GM21529 (cell line): Measurements from ENCODE around the gene STIMATE.

Source experiments
- ATAC-seq: cut with Tn5 transposase; IDR thresholded peaks from one replicate; pipeline ENCODE4 v1.9.1; 2021; ENCODE audit not compliant: unreplicated experiment

STIMATE gene

DNA sequence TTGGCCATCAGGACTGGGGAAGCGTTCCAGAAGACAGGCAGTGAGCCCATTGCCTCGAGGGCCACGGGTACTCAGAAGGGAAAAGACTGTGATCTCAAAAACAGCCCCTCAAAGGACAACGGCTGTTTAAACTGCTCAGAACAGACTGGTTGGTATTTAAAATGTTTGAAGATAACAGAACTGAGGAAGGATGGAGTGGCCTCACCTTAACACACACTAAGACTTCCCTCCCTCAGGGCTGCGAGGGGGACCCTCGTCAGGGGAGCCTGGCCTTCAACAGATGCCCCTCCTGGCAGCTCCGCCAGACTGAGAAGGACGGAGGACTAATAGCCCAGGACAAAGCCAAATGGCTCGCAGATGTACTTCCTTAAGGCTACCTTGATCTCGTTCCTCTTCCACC is 2.6 kb downstream of the STIMATE start:
- ATAC-seq: no peak

DNA sequence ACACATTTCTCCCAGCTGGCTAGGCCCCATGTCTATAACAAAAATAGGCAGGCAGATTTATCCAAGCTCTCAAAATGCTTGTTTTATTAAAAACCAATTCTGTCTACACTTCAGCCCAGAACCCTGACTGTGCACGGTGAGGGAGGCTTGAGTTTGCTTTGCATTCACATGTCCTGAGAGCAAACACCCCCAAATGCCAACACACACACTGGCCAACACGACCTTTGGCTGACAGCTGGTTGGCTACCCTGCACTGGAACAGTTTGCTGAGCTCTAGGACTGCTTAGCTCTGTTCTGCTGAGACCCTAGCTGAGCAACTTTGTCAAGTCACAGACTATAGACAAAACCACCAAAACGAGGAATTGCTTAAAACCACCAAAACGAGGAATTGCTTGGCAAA is 3.6 kb downstream of the STIMATE start:
- ATAC-seq: no peak

DNA sequence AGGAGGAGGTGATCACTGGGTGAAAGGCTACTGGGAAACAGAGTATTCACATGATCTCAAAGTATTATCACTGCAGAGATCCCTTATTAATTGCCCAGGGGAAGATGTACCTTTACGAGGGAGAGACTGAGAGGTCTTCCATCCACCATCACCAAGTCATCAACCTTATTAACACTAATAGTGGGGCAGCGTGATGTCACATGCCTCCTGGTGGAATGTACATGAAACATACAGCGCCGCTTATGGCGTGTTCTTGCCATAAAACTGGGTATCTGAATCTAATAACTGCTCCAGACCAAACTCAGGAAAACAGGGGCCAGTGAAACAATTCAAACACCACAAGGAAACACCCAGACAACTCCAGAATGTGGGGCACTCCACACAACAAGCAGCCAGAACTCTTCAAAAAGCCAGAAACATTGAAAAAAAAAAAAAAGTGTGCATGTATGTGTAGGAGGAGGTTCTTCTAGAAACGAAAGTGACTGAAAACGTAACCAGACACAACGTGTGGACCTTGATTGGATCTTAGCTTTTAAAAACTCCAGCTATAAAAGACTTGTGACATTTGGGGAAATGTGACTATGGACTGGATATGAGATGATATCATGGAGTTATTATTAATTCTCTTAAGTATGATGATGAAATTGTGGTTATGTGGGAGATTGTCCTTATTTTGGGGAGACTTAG is 4.6 kb downstream of the STIMATE start:
- no peak for ATAC-seq

DNA sequence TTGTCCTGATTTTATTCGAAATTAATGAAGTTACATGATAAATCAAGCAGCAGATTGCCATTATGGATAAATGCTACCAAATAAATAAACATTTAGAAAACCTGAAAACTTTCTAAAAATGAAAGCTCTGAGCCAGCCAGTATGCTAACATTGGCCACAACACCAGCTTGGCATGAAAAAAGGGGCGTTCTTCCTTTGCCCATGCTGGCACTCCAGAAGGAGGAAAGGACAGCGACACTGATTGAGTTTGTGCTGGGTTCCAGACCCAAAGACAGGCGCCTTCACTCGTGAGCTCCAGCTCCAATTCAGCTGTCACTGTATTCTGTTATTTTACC is 5.1 kb downstream of the STIMATE start:
- ATAC-seq: no peak

DNA sequence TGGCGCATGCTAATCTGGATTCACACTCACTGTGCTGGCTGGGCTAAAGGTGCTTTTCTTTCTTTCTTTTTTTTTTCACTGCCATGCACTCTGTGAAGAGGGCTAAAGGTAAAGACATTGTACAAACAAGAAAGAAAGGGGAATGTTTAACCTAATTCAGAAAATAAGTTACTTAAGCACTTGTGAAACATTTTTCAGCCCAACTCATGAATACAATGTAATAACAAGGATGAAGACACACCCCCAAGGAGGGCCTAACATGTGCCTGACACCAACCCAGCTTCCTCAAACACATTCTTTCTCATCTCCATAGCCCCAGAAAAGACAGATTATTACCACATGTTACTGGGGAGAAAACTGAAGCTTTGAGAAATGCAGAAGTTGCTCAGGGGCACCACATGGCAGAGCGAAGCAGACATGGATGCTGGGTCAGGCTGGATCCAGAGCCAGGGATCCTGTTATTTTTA is 5.7 kb downstream of the STIMATE start:
- ATAC-seq: no peak

DNA sequence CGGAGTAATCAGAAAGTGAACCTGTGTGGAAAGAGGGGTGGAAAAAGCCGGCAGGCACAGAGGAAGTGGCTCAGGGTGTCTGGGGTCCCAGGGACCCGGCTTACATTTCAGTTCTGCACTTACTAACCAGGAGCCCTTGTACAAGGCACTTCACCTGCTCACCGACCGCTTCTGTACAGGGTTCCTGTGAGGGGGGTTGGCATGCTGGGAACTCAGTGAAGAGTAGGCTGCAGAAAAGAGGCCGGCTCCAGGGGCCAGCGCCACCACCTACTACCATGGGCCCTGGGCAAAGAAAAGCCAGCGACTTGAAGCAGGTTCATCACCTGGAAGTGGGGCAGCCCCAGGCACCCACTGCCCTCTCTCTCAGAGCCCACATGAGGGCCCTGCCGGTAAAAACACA is 6.2 kb downstream of the STIMATE start:
- no peak for ATAC-seq

DNA sequence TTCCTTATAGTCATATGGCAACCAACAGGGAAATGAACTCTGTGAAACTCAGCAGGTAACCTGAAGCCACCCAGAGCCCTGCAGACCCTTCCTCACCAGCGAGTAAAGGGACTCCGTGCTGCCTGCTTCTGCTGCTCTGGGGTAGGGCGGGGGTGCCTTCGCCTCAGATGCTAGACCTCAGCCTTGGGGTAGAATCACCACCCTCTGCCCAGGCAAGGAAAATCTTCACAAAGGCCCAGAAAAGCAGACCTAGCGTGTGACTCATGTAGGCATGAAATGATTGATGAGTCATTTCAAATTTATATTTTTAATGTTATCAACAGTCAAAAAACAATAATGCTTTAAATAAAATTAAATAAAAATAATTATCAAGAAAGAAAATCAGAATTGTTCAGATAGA is 6.6 kb downstream of the STIMATE start:
- ATAC-seq: no peak

DNA sequence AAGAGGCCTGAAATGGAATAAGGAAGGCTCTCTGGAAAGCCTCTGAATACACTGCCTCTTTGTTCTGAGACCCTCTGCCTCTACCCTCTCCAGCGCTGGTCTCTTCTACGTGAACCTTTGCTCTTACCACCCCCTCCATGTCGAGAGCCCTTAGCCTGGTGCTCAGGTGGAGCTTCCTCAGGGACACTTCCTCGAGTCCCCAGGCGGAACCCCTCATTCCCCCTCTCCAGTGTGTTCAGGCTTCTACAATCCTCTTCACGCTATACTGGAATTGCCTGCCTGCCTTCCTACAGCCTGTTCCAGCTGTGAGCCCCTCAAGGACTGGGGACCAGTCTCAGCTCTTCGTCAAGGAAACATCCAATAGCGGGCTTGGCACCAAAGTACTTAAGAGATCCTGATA is 7.4 kb downstream of the STIMATE start:
- ATAC-seq: no peak

DNA sequence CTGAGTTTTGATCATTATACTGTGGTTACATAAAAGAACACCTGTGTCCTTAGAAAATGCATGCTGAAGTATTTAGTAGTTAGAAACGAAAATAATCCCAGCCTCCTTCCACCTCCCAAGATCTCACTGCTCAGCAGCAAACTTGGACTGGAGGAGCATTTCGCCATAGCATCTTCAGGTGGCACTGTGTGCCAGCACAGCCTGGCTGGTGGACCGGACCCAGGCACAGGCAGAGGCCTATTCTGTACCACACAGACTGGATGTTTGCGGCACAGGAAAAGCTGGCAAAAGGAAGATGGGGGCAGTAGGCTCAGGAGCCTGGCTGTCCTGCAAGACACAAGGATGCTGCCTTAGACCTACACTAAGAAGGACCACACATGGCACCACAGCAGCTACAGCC is 10.2 kb downstream of the STIMATE start:
- ATAC-seq: no peak

DNA sequence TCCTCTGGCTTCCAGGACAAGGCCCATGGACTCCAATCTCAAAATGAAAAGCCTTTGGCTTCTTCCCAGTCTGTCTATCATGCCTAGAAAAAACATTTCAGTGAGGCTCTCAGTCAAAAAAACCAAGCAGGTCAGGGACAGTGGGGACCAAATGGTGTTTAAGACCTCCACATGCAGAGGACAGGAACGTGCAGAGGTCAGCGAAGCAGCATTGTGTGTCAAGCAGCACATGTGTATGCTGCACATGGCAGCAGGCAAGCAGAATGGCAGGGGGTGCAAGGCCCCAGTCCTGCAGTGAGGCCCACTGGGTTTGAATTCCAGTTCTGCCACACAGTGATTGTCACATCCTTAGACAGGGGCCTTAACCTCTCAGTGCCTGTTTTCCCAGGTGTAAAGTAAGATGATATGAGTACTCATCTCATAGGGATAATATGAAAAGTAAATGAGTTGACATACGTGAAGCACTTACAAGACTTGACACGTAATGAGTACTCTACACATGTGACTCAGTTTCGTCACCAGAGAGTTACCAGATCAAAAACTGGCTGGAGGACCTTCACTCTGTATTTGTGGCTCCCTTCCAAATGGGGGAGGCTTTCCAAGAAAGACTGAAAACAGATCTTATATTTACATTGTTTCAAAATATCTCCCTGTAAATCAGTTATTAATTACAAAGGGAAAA is 11.2 kb downstream of the STIMATE start:
- ATAC-seq: no peak

DNA sequence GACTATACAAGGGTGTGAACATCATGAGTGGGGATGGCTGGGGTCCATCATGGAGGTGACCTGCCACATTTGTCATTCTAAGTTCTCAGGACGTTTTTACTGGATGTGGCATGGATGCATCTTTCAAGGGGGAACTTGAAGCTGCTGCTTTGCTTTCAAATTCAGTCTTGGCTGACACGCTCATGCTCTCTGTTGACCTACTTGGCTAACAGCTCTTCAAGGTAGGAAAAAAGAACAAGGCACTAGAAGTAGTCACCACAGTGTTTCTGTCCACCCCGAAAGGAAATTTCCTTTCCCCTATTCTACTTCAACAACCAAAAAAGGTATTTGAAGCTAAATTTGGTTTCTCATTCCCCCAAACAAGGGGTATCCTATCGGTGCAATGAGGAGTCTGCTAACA is 15.0 kb downstream of the STIMATE start:
- no peak for ATAC-seq

DNA sequence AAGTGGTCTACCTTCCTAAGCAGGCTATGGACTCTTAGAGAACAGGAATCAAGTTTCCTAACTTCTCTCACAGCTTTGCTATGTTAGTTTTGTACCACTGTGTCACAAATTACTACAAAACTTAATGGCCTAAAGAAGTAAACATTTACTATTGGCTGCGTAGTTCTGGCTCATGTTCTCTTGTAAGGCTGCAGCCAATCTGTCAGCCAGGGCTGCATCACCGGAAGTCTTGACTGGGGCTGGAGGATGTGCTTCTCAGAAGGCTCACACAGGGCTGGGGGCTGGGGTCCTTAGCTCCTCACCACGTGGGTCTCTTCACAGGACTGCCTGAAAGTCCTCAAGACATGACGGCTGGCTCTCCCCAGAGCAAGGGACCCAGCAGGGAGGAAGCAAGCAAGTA is 15.5 kb downstream of the STIMATE start:
- no peak for ATAC-seq

DNA sequence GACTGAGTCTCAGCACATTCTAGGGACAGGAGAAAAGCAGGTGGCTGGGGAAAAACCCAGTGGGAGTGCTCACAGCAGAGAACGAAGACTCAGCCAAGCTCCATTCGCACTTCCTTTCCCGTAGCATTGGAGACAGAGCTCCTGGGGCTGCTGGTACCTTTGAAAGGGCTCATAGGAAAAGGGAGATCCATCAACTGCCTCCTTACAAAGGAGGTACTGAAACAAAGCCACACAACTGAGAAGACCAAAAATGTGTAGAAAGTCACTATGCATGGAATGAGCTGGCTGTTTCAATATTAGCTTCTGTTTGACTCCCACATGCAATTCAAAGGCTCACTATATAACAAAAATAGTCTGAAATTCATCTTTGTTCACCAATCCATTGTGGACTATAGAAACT is 16.9 kb downstream of the STIMATE start:
- ATAC-seq: peak; percentile 82

DNA sequence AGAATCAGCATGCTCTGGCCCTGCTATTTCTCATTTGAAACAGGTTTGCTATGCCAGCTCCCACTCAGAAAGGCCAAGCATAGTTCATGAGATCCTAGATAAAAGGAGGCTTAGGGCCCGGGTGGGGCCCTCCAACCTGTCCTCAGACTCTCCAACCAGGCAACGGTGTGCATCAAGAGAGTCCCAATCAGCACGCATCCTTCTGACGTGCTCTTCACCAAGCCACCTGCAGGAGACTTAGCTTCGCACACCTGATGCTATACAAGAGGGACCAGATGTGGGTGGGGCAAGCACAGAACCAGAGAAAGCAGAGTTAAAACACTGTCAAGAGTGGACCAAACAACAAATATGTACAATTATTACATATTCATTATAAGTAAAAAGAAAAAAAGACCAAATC is 17.3 kb downstream of the STIMATE start:
- ATAC-seq: peak; percentile 23

DNA sequence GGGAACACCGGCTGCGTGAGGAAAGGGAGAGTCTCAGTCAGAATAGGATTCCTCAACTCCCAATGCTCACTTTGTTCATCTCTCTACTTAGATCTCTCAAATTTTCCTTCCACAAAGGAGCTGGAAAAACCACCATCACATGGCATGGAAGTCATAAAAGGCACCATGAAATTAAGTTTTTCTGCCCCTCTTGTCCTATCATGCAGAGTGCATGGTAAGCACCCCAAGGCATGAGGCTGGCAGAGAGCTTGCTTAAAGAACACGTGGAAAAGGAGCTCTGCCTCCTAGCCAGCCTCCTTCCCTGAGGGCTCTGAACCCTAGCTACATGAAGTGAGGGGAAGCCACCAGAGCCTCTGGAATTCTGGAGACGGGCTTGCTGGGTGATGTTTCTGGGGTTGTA is 17.8 kb downstream of the STIMATE start:
- no peak for ATAC-seq

DNA sequence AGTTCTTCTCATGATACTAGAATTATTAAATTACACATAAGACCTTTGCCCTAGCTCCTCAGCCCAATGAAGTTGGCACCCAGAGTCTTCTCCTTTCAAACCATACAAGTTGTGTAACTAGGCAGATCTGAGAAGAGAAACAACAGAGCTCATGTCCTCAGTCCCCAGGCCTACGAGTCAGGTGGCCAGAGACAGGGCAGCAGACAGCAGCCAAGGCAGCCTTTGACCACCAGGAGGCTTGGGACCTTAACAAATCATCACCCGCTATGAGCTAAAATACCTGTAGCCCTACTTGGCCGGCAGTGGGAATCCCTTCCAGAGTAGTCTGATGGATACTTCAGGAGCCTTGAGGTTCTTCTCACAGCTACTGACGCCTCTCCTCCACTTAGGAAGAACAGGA is 18.3 kb downstream of the STIMATE start:
- ATAC-seq: no peak

DNA sequence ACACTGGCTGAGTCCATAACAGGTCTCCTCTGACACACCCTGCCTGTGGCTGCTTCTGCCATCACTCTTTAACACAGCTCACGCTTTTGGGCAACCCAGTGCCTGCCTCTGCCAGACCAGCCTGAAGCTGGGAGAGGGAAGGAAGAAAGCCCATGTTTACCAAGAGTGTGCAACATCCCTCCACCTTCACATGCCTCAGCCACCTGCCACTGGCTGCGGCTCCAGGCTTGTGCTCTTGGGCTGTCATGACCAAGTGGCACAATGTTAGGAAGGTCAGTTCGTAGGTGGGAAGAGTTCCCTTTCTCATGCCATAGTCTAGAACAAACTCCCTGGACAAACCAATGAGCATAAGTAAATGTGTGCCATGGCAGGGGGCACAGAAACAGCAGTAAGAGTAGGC is 20.3 kb downstream of the STIMATE start:
- no peak for ATAC-seq

DNA sequence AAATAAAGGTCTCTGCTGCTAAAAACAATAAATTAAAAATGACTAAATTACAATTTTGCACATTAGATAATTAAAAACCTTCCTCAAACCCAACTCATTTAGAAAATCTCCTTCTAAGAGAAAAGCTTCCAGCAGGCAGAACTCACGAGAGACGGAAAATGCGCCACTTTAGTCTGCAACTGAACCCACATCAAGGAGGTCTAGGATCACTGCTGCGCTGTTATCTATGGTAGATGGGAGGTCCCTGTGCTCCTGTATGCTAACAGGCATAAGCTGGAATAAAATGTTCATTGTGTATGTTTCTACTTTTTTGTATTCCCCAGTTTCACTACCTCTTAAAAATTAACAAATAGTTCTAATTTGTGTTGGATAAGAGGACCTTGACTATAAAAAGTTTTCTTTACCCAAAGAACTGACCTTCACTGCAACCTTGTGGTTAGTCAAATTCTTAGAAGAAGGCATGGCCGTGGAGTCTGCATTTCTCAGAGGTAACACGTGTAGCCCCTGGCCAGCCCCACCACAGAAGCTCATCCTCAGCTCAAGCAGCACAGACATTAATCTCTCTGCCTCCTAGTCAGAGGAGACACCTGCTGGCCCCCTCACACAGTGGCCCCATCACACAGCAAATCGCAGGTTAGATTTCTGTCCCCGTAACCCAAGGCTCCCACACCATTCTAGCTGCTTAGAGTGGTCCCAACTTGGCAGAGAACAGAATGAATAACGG is 22.3 kb downstream of the STIMATE start:
- ATAC-seq: no peak

DNA sequence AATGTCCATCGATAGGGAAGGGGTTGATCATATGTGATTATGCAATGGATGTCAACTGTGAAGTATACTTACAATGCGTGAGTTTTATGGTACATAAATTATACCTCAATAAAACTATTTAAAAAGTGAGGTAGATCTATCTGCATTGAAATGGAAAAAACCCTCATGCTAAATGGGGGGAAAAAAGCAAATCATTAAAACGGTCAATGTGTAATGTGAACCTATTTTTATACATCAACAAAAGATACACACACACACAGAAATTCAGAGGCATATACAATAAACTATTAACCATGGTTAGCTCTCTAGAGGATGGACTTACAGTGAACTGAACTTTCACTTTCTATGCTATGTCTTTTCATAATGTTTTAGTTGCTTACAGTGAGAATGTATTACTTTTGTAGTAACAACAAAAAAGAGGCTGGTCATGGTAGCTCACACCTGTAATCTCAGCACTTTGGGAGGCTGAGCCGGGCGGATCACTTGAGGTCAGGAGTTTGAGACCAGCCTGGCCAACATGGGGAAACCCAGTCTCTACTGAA is 23.1 kb downstream of the STIMATE start:
- ATAC-seq: no peak

DNA sequence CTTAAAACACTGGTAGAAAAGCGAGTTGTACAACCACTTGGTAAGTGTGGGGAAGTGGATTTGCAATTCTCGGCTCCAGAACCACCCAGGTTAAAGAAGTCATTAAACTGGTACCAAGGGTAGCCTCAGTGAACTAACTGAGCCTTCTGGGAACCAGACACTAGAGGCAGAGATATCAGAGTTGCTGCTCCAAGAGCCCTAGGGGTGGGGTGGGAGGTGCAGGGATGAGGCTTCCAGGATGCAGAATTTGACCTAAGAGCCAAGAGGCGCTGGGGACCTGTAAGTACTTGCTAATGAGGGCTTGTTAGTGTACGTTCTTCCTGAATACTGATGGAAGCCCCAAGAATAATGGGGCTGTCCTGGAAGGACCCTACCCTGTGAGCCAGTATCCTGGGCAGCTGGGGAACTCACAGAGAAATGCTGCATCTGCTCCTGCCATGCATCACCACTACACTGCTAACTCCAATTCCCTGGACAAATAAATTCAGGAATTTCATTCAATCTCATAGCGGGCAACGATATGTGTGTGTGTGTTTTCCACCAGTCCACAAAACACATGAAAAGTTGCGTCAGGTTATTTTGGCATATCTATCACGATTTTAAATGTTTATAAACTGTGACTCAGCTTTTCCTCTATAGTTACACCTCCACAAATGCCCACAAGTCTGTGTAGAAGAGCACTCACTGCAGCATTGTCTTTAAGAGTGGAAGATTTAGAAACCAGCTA is 23.8 kb downstream of the STIMATE start:
- ATAC-seq: no peak

DNA sequence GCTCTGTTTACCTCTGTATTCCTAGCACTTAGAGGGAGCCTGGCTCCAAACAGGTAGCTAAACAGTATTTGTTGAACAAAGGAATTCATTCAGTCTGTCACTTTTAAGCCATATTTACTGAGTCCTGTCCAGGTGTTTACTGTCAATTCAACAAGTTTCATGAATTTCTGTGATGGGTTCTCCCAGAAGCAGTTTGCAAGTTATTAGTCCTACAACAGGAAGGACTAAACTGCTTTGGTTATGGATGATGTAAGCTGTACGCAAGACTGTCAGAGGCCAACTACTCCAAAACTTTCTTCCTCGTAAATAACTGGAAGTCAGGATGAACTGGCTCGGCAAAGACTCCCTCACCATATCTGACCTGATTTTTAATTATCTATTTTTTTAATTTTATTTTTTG is 25.1 kb downstream of the STIMATE start:
- no peak for ATAC-seq
